ENCODE results near the gene LARP1.

GRCh38 chr5:154706416-154706815 lies 48.8 kb upstream of the LARP1 start:
- no peak for TF ChIP-seq POLR2A (IDR thresholded peaks at IDR 0.05; ENCODE audit: low read depth, low read length)
- TF ChIP-seq TAF1 (IDR thresholded peaks at IDR 0.05; ENCODE audit: borderline replicate concordance, low read depth, low read length) = no peak
